NCI-H345 treated with DMSO at 0.1 percent for 48 hours (cell line): Measurements from ENCODE around the gene METAP1D.
A peak's percentile ranks its signal among the peaks of the same experiment; 100 is the strongest.
"Not testable (repeated sequence)": the region's sequence is repeated elsewhere in the genome, so short reads cannot be mapped to it uniquely, and the experiment has no call there.

Experiments used
- DNase-seq: peaks from one replicate; lab custom pipeline; 2025; ENCODE audit not compliant: unreplicated experiment; lab: John Stamatoyannopoulos, UW

Gene METAP1D

DNA sequence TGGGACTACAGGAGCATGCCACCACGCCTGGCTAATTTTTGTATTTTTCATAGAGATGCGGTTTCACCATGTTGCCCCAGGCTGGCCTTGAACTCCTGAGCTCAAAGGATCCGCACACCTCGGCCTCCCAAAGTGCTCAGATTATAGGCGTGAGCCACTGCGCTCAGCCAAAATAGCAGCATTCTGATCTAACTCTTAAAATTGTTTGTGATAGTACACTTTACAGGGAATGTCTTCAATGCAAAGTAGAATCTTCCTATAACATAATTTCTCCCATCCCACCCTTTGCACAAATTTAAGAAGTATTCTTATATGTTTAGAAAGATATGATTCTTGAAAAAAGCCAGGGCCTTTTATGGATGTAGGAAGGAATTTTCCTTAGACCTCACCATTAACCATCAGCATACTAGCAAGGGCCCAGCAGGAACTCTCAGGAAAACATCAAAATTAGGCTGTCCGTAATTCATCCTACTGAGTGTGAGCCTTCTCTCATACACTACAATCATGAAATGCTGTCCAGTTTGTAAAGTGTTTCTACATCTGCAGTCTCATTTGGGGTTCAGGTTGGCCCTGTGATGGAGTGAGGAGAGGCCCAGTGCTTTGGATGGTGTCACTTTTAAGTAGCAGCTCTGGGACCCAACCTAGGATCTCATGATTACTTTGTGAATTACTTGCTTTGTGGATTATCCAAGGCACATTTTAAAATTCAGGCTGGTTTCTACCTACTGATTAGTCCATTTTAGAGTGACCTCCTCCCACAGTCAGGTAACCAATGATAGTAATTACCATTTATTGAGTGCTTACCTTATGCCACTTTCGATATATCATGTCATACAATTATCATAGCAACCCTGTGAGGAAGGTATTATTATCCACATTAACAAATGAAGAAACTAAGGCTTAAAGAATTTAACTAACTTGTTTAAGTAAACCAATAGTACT, 48.1 kb downstream of the METAP1D start:
- DNase-seq, result no peak

- no peak for DNase-seq
Observed at GRCh38 chr2:172048508-172049503, 49.1 kb downstream of the METAP1D start.

DNA sequence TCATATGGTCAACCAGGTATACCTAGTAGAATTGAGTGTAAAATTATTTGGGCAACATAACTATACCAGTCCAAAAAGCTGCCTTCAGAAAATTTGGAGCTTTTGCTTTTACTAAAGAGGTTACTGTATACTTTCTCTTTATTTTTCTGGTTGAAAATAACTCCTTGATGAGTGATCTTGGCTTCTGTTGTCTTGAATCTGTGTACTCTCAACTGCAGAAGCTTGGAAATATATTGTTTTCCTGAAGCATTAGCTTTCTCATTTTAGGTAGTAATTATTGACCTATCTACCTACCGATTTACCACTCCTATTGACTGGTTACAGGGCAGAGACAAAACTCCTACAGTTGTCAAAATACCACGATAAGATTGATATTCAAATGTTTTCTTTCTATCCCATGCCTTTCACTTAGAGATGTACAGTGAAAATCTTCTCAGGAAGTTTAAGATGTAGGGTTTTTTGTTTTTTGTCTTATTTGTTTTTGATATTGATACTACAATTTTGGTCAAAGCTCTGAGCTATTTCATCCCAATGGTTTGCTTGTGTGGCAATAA, 49.9 kb downstream of the METAP1D start:
- DNase-seq, result no peak

- no peak for DNase-seq
Observed at GRCh38 chr2:172050479-172051125, 50.8 kb downstream of the METAP1D start.

GRCh38 chr2:172052000-172052983, 52.5 kb downstream of the METAP1D start:
- peak; percentile 30 for DNase-seq

DNA sequence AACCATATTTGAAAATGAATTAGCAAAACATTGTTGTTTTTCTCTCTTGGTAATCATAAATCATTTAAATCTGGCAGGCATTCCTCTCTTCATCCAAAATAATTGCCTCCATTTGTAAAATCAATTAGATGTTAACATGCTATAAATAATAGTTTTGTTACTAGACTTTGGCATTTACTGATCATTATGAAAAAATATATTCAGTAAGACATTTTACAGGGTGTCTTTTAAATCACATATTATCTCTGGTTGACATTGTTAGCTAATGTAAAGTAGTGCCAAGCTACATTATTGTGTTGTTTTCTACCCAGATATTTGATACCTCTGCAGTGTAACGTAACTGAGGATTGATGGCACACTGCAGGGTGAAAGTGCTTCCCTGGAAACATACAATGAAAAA, 53.7 kb downstream of the METAP1D start:
- no peak for DNase-seq

GRCh38 chr2:172056293-172056692, 56.5 kb downstream of the METAP1D start:
- DNase-seq, result no peak

DNA sequence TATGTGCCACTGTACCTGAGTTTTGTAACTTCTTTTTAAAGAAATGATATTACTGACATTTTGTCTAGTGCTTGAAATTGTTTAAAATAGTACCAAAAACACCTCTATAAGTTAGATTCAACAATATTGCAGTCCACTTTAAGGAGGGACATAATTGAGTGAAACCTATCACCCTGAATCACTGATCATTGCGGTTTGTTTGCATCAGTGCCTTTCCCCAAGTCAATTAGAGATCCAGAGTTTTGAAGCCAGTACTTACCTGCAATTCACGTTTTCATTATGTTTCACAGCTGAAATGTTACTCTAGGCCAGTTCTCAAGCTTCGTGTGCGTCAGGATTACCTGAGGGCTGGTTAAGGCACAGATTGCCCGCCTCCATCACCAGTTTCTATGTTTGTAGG, 58.9 kb downstream of the METAP1D start:
- no peak for DNase-seq

- DNase-seq, result not testable (repeated sequence)
Observed at GRCh38 chr2:172060118-172060517, 60.4 kb downstream of the METAP1D start.

GRCh38 chr2:172062402-172063004, 62.8 kb downstream of the METAP1D start:
- DNase-seq, result no peak

- no peak for DNase-seq
Observed at GRCh38 chr2:172063446-172063845, 63.7 kb downstream of the METAP1D start.

DNA sequence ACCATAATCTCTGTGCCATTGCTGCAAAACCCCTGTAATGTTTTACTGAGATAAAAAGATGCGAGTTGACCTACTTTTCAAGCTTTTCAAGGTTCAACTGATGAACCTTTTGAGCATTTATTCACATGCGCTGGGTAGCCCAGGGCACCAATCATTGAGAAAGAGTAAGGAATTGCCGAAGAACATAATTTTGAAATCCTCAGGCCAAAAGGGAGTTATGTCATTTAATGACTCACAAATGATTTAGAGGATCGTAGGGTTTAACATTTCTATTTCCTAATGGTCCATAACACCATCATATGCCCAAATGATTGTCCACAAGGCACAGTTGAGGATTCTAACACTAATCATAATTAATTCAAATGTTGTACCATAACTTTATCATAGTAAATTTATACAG, 65.4 kb downstream of the METAP1D start:
- DNase-seq, result no peak

DNA sequence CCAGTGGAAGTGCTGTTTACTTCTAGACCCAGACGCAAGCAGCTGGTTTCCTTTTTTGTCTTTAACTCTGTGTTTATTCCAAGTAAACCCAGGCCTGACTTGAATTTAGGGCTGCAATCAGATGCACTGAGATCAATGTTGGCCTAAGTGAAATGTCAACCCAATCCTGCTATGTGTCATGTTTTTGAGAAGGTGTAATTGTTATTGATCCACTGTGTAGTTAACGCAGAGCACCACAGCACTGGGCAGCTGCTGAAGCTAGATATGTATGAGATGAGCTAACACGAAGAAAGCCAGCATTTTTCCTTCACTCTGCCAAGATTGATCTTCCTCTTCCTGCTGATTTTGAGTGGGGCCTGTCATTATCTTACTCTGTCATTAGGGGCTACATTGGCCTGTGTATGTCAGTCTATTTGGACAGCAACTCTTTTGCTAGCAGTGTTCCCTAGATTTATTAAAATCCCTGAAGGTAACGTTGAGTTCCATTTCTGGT, 66.7 kb downstream of the METAP1D start:
- no peak for DNase-seq

DNA sequence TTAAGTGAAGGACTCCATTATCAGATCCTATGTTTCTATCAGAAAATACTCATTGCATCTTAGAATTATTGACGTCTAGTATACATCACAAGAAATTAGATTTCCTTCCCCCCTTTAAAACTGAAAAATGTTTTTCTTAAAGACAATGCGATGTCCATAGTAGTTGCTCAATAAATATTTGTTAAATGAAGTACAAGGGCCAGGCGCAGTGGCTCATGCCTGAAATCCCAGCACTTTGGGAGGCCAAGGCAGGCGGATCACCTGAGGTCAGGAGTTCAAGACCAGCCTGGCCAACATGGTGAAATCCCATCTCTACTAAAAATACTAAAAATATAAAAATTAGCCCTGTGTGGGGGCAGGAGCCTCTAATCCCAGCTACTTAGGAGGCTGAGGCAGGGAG, 68.2 kb downstream of the METAP1D start:
- not testable (repeated sequence) for DNase-seq

DNA sequence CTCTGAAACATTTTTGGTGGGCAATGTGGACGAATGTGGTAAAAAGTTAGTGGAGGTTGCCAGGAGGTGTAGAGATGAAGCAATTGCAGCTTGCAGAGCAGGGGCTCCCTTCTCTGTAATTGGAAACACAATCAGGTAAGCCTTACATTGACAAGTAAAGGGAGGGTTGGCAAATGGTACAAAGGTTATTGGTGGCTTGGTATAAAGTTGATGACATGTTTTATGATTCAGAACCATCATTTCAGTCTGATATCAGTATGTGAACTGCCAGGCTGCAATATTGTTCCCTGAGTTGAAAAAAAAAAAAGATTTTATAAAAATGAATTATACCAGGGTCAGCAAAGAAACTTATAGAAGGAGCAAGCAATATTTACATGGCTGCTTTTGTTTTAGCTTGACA, 71.2 kb downstream of the METAP1D start:
- DNase-seq, result no peak

DNA sequence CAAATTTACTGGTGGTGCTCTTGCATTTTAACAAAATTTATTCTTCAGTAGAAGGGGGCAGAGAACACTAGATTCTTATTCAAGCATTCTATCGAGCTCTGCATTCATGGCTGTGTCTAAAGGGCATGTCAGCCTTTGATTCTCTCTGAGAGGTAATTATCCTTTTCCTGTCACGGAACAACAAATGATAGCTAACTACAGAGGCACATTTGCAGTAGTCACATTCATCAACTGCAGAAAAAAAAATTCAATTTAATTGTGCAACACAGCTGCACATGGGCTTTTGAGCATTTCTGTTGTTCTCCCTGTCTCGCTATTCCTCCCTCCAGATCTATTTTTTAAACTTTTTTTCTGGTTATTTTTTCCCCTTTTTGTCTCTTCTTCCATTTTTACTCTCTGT, 72.5 kb downstream of the METAP1D start:
- DNase-seq, result peak; percentile 49

DNA sequence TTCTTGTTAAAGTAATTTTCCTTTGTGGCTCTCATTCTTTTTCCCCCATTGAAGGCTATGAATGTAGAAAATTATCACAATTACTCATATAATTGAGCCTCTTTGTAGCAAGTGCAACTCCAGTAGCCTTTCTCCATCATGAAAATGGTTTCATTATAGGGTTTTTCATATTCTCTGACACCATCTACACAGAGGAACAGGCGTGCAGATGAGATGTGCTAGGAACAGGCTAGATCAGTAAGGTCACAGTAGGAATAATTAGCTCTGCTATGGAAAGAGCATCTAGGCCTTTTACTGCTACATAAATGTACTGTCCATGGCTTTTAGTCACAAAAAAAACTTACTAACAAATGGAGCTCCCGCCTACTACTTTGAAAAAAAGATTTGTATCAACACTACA, 73.0 kb downstream of the METAP1D start:
- DNase-seq, result no peak

DNA sequence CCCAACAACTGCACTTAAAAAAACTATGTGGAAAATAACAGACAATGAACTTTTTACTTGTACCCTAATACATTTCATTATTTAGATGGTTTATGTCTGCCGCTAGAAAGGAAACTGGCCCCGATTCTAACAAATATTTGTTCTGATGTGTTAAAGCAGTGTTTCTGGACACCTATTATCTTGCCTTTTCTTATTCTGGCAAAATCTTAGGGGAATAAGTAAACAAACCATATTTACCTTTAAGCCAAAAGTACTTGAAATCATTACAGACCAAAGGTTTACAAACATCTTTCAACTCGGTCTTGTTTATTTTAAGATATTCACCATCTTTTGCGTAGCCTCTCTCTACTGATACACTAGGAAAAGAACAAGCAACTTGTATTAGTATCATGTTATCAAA, 73.8 kb downstream of the METAP1D start:
- DNase-seq, result no peak

DNA sequence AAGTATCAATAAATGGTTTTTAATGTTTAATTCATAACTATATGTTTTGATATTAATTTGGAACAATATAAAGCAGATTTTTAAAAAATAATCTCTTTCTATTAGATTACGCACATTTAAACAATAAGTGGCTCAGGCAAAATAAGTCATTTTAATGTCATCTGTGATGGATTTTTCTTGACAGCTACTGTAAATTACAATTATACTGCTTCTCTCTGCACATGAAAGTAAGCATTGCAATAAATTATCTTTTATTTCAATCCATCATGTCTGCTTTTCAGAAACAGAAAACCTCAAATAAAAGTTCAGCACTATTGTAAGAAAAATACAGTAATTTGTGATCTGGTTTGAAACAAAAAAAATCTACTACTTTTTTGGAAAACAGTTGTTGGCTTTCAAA, 74.5 kb downstream of the METAP1D start:
- no peak for DNase-seq
